Measurements from ENCODE around the gene CYB561A3. TPM values are rescaled to one million over a fixed set of nuclear protein-coding genes. Genes with fewer than 3 reads are reported as not detected.

The CYB561A3 gene, protein sequence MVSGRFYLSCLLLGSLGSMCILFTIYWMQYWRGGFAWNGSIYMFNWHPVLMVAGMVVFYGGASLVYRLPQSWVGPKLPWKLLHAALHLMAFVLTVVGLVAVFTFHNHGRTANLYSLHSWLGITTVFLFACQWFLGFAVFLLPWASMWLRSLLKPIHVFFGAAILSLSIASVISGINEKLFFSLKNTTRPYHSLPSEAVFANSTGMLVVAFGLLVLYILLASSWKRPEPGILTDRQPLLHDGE
- total RNA-seq (2021) (96.9 and 120 TPM in 2 replicates), Bru-seq, nascent RNA (percentile 73 among the genes with signal in this experiment), BruChase-seq, experiment 1, labeled RNA remaining after a 2-hour chase (percentile 73 among the genes with signal in this experiment), BruChase-seq, experiment 2, labeled RNA remaining after a 6-hour chase (percentile 82 among the genes with signal in this experiment)
- long read RNA-seq, transcript CYB561A3-203 (7 exons, 1,803 nt), result major isoform, 35 of 54 reads
- long read RNA-seq, partial matches to known transcripts, result 3 of 54 reads
- long read RNA-seq, other reads (novel, unspliced or antisense), result 14 of 54 reads

GRCh38 chr11:61361741-61362541, at the start of gene CYB561A3, which contains the start of gene TMEM138:
TSS of gene CYB561A3 (minus strand) at chr11:61361882. CDS start at chr11:61356713, 5,169 bp downstream.
TSS of gene TMEM138 (plus strand) at chr11:61362374. CDS start at chr11:61364391, 2,017 bp downstream.
- peaks cover 20% of the 10 kb centered on the region for H3K4me1 ChIP-seq (replicated peaks; ENCODE audit: insufficient read depth)
- H3K36me3 ChIP-seq (ENCODE audit: low read depth), result peaks cover 26% of the 10 kb centered on the region
- peak within 1 kb of the TSS; percentile 86 for H3K4me3 ChIP-seq
- no peak for TF ChIP-seq EZH2 (IDR thresholded peaks at IDR 0.05; ENCODE audit: low read depth)
- TF ChIP-seq CTCF (conservative IDR thresholded peaks at IDR 0.05), result no peak
- H3K27ac ChIP-seq, result peak within 1 kb of the TSS; percentile 93
- ChIA-PET POLR2A (ENCODE audit: unreplicated experiment) (interaction anchor here (0.6 to 1.7 kb wide), 14 partner anchors 9 to 1463 kb away, joined by 3 to 13 read pairs (median 3); partner anchors contain the start of genes CPSF7, SDHAF2, TMEM109 and TMEM216), CTCF (interaction anchor here (0.6 to 4.3 kb wide), 8 partner anchors 16 to 1496 kb away, joined by 3 to 31 read pairs (median 5); partner anchors contain the start of genes CPSF7, SDHAF2 and TMEM216)
- intact Hi-C loops (cut with micrococcal nuclease; ENCODE audit: unreplicated experiment), result loop anchor here (1.0 to 2.0 kb wide), 3 partner anchors 23 to 31 kb away; partner anchors contain the start of gene TMEM216
- H3K4me2 ChIP-seq, result peak within 1 kb of the TSS; percentile 94
- no peaks in the 10 kb centered on the region for H4K20me1 ChIP-seq (ENCODE audit: insufficient read depth)
- H2AFZ ChIP-seq, result peak within 1 kb of the TSS; percentile 96
- peaks cover 23% of the 10 kb centered on the region for H3F3A ChIP-seq (ENCODE audit: insufficient read depth, low read depth)
- H3K9me3 ChIP-seq (ENCODE audit: insufficient read depth, low read depth), result no peaks in the 10 kb centered on the region
- H3K9me2 ChIP-seq (ENCODE audit: insufficient read depth), result no peaks in the 10 kb centered on the region
- H3K27me3 ChIP-seq (ENCODE audit: insufficient read depth, low read depth), result no peaks in the 10 kb centered on the region
- DNase-seq, result peak; percentile 89 to 96
- no TSS peak for BruUV-seq (replicated peaks)
- H3K79me2 ChIP-seq (ENCODE audit: low read depth), result peaks cover 43% of the 10 kb centered on the region

DNA sequence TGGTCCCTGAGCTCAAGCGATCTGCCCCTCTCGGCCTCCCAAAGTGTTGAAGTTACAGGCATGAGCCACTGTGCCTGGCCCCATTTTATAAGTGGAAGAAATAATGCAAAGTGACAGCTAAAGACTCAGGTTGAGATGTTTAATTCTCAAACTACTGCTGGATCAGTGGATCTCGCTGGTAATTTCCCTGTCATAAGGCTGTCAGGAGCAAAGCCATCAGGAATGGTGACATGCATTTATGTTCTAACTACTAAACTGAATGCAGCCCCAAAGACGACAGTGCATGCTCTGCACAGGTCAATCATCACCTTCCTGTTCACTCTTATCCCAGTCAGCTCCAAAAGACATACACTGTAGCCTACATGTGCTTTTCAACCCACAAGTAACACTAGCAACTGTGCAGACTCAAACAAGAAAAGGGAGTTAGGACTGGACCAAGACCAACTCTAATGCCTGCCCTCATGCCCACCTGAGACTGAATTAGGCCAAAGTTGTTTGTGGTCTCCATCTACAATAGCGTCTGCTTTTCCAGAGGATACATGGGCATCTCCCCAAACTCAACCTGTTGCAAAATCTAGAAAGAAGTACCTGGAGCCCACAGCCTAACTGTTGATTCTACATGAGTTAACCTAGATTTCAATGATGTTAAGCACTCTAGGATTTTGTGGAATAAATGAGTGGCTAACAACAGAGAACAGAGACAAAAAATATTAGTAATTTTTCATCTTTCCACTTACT, 45.5 kb upstream of the CYB561A3 start:
- Histone ChIP-seq H3K4me1 (replicated peaks; ENCODE audit: insufficient read depth) (no peaks in the 10 kb centered on the region), H4K20me1 (ENCODE audit: insufficient read depth) (peaks cover 10% of the 10 kb centered on the region; the same call in 1 of the 2 replicates), H3K27me3 (ENCODE audit: insufficient read depth, low read depth) (no peaks in the 10 kb centered on the region), H3F3A (ENCODE audit: insufficient read depth, low read depth) (peaks cover 22% of the 10 kb centered on the region; the same call in 1 of the 2 replicates), H3K4me2 (no peak overlapping the region), H3K9me3 (ENCODE audit: insufficient read depth, low read depth) (no peaks in the 10 kb centered on the region), H3K36me3 (ENCODE audit: low read depth) (peaks cover 77% of the 10 kb centered on the region), H3K9me2 (ENCODE audit: insufficient read depth) (no peaks in the 10 kb centered on the region; the same call in 1 of the 2 replicates), H3K79me2 (ENCODE audit: low read depth) (no peaks in the 10 kb centered on the region), H2AFZ (no peak overlapping the region), H3K4me3 (no peak overlapping the region), H3K27ac (no peak overlapping the region)
- no TSS peak for BruUV-seq (replicated peaks)
- intact Hi-C loops (cut with micrococcal nuclease; ENCODE audit: unreplicated experiment), result no loop called here
- ChIA-PET CTCF (no interaction called here), POLR2A (ENCODE audit: unreplicated experiment) (interaction anchor here (0.7 kb wide), 1 partner anchor 53 kb away, joined by 7 read pairs; no protein-coding TSS in a partner anchor)
- DNase-seq, result no peak
- TF ChIP-seq CTCF (conservative IDR thresholded peaks at IDR 0.05) (no peak), EZH2 (IDR thresholded peaks at IDR 0.05; ENCODE audit: low read depth) (no peak)

Data from PC-9 (cell line).